Astrocyte of the cerebellum (primary cell): Measurements from ENCODE around the gene NDE1.
"Not testable (repeated sequence)": the region's sequence is repeated elsewhere in the genome, so short reads cannot be mapped to it uniquely, and the experiment has no call there.

Experiments used
- DNase-seq: peaks from one replicate; pipeline ENCODE4 v3.0.0-alpha.2; 2011; ENCODE audit warnings: low read depth
- H3K4me3 ChIP-seq: 2 replicates; pipeline ENCODE4 v1.5.1; 2011; ENCODE audit warnings: mild to moderate bottlenecking, low read depth, low read length, moderate library complexity
- CTCF ChIP-seq: IDR thresholded peaks from 2 replicates; pipeline ENCODE4 v1.5.1; 2012; ENCODE audit warnings: low read length, low read depth, moderate library complexity, mild to moderate bottlenecking; ENCODE audit errors: missing control alignments
- in situ Hi-C: cut with HindIII; loops from 2 replicates; pipeline ENCODE4 v1.10.0; 2017; ENCODE audit warnings: low sequenced_read_pairs

NDE1 gene

GRCh38 chr16:15606518-15607220, 43.4 kb upstream of the NDE1 start:
- TF ChIP-seq CTCF: no peak
- H3K4me3 ChIP-seq: no peak overlapping the region
- no peak for DNase-seq
- in situ Hi-C loops: no loop called here

DNA sequence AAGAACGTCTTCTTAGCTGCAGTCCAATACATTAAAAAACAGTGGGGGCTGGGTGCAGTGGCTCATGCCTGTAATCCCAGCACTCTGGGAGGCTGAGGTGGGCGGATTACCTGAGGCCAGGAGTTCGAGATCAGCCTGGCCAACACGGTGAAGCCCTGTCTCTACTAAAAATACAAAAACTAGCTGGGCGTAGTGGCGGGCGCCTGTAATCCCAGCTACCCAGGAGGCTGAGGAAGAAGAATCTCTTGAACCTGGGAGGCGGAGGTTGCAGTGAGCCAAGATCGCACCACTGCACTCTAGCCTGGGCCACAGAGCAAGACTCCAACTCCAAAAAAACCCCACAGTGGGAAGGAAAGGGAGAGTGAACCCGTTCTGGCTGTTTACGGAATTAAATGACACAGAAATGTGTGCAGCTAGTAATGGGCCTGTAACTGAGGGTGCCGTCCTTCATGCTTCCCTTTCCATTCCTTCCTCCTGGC, 42.8 kb upstream of the NDE1 start:
- in situ Hi-C loops, DNase-seq, H3K4me3 ChIP-seq: not testable (repeated sequence)

DNA sequence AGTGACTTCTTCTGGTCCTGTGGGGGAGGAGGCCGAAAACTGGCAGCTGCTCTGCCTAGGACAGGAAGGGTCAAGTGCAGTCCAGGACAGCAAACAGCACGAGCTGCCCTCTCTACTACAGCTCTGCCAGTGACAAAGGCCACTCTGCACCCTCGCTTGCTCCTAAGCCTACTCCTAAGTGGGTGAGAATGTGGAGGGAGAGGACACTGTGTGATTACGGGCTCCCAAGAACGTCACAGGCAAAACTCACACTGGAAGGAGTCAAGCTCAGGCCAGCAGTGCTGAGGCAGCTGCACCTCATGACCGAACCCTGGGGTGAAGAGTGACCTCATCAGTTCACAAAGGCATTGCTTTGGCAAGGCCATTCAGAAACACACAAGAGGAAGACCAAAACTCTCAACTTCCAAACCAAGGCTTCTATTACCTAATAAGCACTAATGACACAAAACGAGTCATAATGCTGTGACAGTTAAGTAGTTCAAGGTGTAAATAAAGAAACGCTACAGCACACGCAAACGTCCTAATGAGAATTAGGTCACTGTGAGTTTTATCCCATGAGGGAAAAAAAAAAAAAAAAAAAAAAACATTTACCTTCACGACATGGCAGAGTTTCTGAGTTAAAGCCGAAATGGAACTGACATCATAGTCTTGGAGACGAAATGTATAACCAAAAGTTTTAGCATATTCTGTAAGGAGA, 42.2 kb upstream of the NDE1 start:
- H3K4me3 ChIP-seq: no peak overlapping the region
- DNase-seq: peak; percentile 46
- no peak for TF ChIP-seq CTCF
- in situ Hi-C loops: no loop called here

DNA sequence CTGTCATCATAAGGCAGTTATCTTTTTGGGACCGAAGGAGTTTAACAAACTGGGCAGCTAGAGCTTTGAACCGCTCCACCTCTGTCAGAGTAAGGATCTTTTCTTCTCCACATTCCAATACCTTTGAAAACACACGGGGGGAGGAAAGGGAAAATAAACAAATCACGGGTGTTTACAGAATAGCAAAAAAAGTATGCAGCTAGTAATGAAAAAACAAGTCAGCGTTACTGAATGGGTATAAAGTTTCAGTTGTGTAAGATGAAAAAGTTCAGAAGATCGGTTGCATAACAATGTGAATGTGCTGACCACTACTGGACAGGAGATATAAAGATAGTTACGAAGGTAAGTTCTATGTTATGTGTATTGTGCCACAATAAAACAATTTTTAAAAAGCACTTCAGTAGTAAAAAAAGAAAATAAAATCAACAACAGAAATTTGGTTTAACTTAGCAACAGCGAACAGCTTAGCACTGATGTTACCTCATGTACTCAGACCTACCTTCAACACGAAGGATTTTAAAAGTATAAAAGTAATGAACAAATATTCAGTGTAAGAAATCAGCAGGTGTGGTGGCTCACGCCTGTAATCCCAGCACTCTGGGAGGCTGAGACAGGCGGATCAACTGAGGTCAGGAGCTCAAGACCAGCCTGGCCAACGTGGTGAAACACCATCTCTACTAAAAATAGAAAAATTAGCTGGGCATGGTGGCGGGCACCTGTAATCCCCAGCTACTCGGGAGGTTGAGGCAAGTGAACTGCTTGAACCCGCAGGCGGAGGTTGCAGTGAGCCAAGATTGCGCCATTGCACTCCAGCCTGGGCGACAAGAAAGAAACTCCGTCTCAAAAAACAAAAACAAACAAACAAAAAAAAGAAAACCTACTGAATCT, 41.4 kb upstream of the NDE1 start:
- in situ Hi-C loops: no loop called here
- TF ChIP-seq CTCF: no peak

GRCh38 chr16:15609286-15609649, 40.8 kb upstream of the NDE1 start:
- in situ Hi-C loops: no loop called here
- TF ChIP-seq CTCF: no peak
- DNase-seq: no peak
- no peak overlapping the region for H3K4me3 ChIP-seq

More for the DNA sequence above, 41.4 kb upstream of the NDE1 start:
- no peak overlapping the region for H3K4me3 ChIP-seq
- no peak for DNase-seq

DNA sequence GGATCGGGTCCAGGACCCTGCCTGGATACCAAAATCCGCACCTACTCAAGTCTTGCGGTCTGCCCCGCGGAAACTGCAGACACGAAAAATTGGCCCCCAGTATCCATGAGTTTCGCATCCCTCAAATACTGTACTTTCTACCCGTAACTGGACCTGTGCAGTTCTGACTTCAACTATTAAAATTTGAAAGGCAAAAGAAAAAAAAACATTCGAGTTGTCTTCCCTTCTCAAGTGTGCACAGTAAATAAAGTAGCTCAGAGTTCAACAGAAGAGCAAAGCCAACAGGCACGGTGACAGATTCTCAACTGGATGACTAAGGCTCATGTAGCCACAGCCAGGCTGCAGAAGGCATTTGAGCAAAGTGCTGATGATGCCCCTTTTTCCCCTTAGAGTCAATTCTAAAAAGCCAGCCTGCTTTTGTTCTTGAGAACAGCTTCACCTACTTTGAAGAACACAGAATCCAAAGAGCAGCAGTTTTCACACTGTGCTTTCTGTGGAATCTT, 39.6 kb upstream of the NDE1 start:
- no peak overlapping the region for H3K4me3 ChIP-seq
- no peak for DNase-seq
- in situ Hi-C loops: no loop called here
- TF ChIP-seq CTCF: no peak
